ENCODE measurements around the gene SMPX.

DNA sequence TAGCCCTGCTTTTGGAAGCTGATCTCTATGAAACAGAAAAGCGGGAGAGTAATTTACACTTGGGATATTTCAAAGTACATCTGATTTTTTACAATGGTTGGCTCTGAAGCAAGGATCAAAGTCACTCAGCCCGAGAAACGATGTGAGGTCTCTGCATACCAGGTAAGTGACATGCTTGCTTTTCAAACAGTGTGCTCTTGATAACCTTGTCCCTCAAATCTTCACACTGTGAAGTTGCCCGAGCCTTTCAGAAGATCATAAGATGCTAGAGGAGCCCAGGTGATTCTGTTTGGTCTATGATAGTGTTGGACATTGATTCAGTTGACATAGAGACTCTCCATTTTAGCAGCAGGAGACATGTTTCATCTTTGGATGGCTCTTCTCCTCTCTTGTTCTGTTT lies 52.7 kb downstream of the SMPX start:
- no peak for TF ChIP-seq CTCF (IDR thresholded peaks at IDR 0.05; ENCODE audit: low read length)
- TF ChIP-seq EZH2 (IDR thresholded peaks at IDR 0.05; ENCODE audit: borderline replicate concordance, low read length) = no peak

Measured in OCI-LY1 (cell line).